A549 (cell line): ENCODE data around the gene INHBC.

ENCODE experiments used
- BCL3 ChIP-seq: fragments of >200 bp; sonication (Bioruptor Twin); formaldehyde crosslinking; IDR thresholded peaks from 3 replicates; pipeline ENCODE4 v1.6.1; 2016
- EHMT2 ChIP-seq: fragments of 200-600 bp; sonication (generic); IDR thresholded peaks from 2 replicates; pipeline ENCODE4 v1.6.1; 2016; ENCODE audit warnings: antibody characterized with exemption, low read depth, mild to moderate bottlenecking, moderate library complexity
- EP300 ChIP-seq, 2 experiments: fragments of >200 bp; sonication (Bioruptor Twin); formaldehyde crosslinking; IDR thresholded peaks; 2 replicates in 1 of 2; 3 replicates in 1 of 2; pipeline ENCODE4 v1.6.1; 2016 to 2017
- HDAC2 ChIP-seq: fragments of 200-600 bp; sonication (generic); IDR thresholded peaks from 2 replicates; pipeline ENCODE4 v1.6.1; 2016
- KDM1A ChIP-seq: fragments of 200-600 bp; sonication (generic); IDR thresholded peaks from 2 replicates; pipeline ENCODE4 v1.6.1; 2016; ENCODE audit warnings: low read depth, mild to moderate bottlenecking
- NFE2L2 ChIP-seq: fragments of 150-350 bp; conservative IDR thresholded peaks from 2 replicates; pipeline ENCODE4 v1.6.1; 2014; ENCODE audit warnings: low read length
- PHF8 ChIP-seq: fragments of 200-600 bp; sonication (generic); IDR thresholded peaks from 2 replicates; pipeline ENCODE4 v1.6.1; 2016; ENCODE audit warnings: low read depth, mild to moderate bottlenecking, antibody characterized with exemption, moderate library complexity, borderline replicate concordance
- POLR2A ChIP-seq: IDR thresholded peaks from 2 replicates; pipeline ENCODE4 v1.6.1; 2012; ENCODE audit warnings: mild to moderate bottlenecking, low read length
- POLR2AphosphoS2 ChIP-seq: conservative IDR thresholded peaks from 2 replicates; pipeline ENCODE4 v1.6.1; 2012; ENCODE audit warnings: low read length, improper control_type of control experiment, inconsistent platforms
- TF ChIP-seq, protein P1 (sequence below): fragments of >200 bp; sonication (Bioruptor Twin); formaldehyde crosslinking; IDR thresholded peaks from 3 replicates; pipeline ENCODE4 v1.5.1; 2016
- TF ChIP-seq, protein P2 (sequence below): IDR thresholded peaks from 2 replicates; pipeline ENCODE4 v1.6.1; 2012
- TF ChIP-seq, protein P3 (sequence below): fragments of 450-650 bp; IDR thresholded peaks from 2 replicates; pipeline ENCODE4 v1.6.1; 2014; ENCODE audit warnings: antibody characterized with exemption

DNA sequence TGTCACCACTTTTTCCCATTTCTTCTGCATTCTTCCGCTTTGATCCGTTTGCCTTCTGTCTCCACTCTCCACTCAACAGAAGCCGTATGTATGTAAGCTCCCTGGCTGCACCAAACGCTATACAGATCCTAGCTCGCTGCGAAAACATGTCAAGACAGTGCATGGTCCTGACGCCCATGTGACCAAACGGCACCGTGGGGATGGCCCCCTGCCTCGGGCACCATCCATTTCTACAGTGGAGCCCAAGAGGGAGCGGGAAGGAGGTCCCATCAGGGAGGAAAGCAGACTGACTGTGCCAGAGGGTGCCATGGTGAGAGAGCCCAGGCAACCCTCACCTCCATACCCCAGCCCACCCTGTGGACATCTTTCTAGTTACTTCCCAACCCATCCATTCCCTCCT lies 33.3 kb downstream of the INHBC start:
- no peak for TF ChIP-seq PHF8
- TF ChIP-seq, protein P1, sequence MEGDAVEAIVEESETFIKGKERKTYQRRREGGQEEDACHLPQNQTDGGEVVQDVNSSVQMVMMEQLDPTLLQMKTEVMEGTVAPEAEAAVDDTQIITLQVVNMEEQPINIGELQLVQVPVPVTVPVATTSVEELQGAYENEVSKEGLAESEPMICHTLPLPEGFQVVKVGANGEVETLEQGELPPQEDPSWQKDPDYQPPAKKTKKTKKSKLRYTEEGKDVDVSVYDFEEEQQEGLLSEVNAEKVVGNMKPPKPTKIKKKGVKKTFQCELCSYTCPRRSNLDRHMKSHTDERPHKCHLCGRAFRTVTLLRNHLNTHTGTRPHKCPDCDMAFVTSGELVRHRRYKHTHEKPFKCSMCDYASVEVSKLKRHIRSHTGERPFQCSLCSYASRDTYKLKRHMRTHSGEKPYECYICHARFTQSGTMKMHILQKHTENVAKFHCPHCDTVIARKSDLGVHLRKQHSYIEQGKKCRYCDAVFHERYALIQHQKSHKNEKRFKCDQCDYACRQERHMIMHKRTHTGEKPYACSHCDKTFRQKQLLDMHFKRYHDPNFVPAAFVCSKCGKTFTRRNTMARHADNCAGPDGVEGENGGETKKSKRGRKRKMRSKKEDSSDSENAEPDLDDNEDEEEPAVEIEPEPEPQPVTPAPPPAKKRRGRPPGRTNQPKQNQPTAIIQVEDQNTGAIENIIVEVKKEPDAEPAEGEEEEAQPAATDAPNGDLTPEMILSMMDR = no peak
- TF ChIP-seq, protein P2, sequence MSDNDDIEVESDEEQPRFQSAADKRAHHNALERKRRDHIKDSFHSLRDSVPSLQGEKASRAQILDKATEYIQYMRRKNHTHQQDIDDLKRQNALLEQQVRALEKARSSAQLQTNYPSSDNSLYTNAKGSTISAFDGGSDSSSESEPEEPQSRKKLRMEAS = no peak
- TF ChIP-seq, protein P3, sequence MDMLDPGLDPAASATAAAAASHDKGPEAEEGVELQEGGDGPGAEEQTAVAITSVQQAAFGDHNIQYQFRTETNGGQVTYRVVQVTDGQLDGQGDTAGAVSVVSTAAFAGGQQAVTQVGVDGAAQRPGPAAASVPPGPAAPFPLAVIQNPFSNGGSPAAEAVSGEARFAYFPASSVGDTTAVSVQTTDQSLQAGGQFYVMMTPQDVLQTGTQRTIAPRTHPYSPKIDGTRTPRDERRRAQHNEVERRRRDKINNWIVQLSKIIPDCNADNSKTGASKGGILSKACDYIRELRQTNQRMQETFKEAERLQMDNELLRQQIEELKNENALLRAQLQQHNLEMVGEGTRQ = no peak
- TF ChIP-seq KDM1A = no peak
- no peak for TF ChIP-seq EP300 (IDR thresholded peaks at IDR 0.05)
- TF ChIP-seq POLR2A = no peak
- TF ChIP-seq NFE2L2 = no peak
- TF ChIP-seq HDAC2 = no peak
- no peak for TF ChIP-seq EHMT2
- TF ChIP-seq POLR2AphosphoS2 = no peak
- no peak for TF ChIP-seq BCL3
